CD8-positive, alpha-beta memory T cell (primary cell): ENCODE data around the gene DUSP2. TPM values are rescaled to one million over a fixed set of nuclear protein-coding genes. Genes with fewer than 3 reads are reported as not detected.
A peak's percentile ranks its signal among the peaks of the same experiment; 100 is the strongest.

Experiments used
- CTCF ChIA-PET: fragments of 350-600 bp; sonication (Branson Sonifier 250); formaldehyde crosslinking; loops from one replicate; lab custom pipeline; 2021; ENCODE audit warnings: antibody characterized with exemption; lab: Charles Lee
- POLR2A ChIA-PET: fragments of 350-600 bp; sonication (Branson Sonifier 250); formaldehyde crosslinking; loops from one replicate; lab custom pipeline; 2021; ENCODE audit warnings: antibody characterized with exemption; lab: Charles Lee
- DNase-seq, 5 donors: peaks; one replicate each; pipeline versions ENCODE4 v3.0.0 to v3.0.0-alpha.2; 2020 to 2022; ENCODE audit warnings: mixed read lengths in 1 of 5
- H3K27ac ChIP-seq: one replicate; pipeline ENCODE4 v1.7.0; 2013; ENCODE audit warnings: low read depth, mild to moderate bottlenecking, low read length, moderate library complexity
- H3K27me3 ChIP-seq: 2 replicates; pipeline ENCODE4 v1.7.0; 2013; ENCODE audit warnings: low read length, mild to moderate bottlenecking; ENCODE audit not compliant: insufficient read depth, poor library complexity, severe bottlenecking
- H3K36me3 ChIP-seq: 2 replicates; pipeline ENCODE4 v1.7.0; 2013; ENCODE audit warnings: mild to moderate bottlenecking, low read length, moderate library complexity; ENCODE audit not compliant: insufficient read depth
- H3K4me1 ChIP-seq: 2 replicates; pipeline ENCODE4 v1.7.0; 2013; ENCODE audit warnings: mild to moderate bottlenecking, low read length, moderate library complexity; ENCODE audit not compliant: insufficient read depth
- H3K4me3 ChIP-seq: 2 replicates; pipeline ENCODE4 v1.7.0; 2013; ENCODE audit warnings: mild to moderate bottlenecking, low read length
- H3K9me3 ChIP-seq: 2 replicates; pipeline ENCODE4 v1.7.0; 2013; ENCODE audit warnings: mild to moderate bottlenecking, low read length
- H3K27ac Mint-ChIP-seq, 8 donors: one replicate each; pipeline ENCODE4 v1.8.0; 2020 to 2021; ENCODE audit warnings: mixed read lengths in 8 of 8, mild to moderate bottlenecking in 6 of 8, inconsistent platforms in 3 of 8, moderate library complexity in 3 of 8
- H3K27me3 Mint-ChIP-seq, 2 donors: one replicate each; pipeline ENCODE4 v1.8.0; 2020 to 2021; ENCODE audit warnings: mixed read lengths in 2 of 2, mild to moderate bottlenecking in 1 of 2, moderate library complexity in 1 of 2
- H3K36me3 Mint-ChIP-seq, 3 donors: one replicate each; pipeline ENCODE4 v1.8.0; 2020 to 2021; ENCODE audit warnings: mixed read lengths in 3 of 3, inconsistent platforms in 1 of 3, mild to moderate bottlenecking in 1 of 3
- H3K4me1 Mint-ChIP-seq, 3 donors: one replicate each; pipeline ENCODE4 v1.8.0; 2020 to 2021; ENCODE audit warnings: mixed read lengths in 3 of 3, inconsistent platforms in 1 of 3, mild to moderate bottlenecking in 1 of 3
- H3K4me3 Mint-ChIP-seq, 7 donors: one replicate each; pipeline ENCODE4 v1.8.0; 2020 to 2021; ENCODE audit warnings: mixed read lengths in 7 of 7, mild to moderate bottlenecking in 6 of 7, moderate library complexity in 4 of 7, inconsistent platforms in 2 of 7
- H3K9me3 Mint-ChIP-seq, 5 donors: one replicate each; pipeline ENCODE4 v1.8.0; 2020 to 2022; ENCODE audit warnings: mixed read lengths in 5 of 5, mild to moderate bottlenecking in 3 of 5, moderate library complexity in 2 of 5, inconsistent platforms in 1 of 5
- polyA plus RNA-seq: library from polyadenylated mRNA; unstranded; fragments of 300-500 nt; fragmentation: Illumina TruSeq; gene quantifications from one replicate; pipeline ENCODE4 v1.2.3, GENCODE V29; 2021
- total RNA-seq, 2 experiments: library from RNA; stranded (reverse); gene quantifications; one replicate each; pipeline ENCODE4 v1.2.3, GENCODE V29; 2021

Gene DUSP2
- total and polyA plus RNA-seq, 3 experiments from 2014 or later: 214 to 518 (median 237) TPM

GRCh38 chr2:96181529-96181928 lies 36.3 kb upstream of the DUSP2 start:
- Histone ChIP-seq H3K4me3 (no peak overlapping the region), H3K4me1 (peaks cover 9% of the 10 kb centered on the region), H3K36me3 (peaks cover 13% of the 10 kb centered on the region), H3K27ac (no peak overlapping the region), H3K9me3 (no peaks in the 10 kb centered on the region), H3K27me3 (no peaks in the 10 kb centered on the region)
- Mint-ChIP-seq H3K27me3 (no peaks in the 10 kb centered on the region), H3K4me3 (no peak overlapping the region), H3K36me3 (peaks cover 0 to 29% (median 14%) of the 10 kb centered on the region in 3 donors), H3K27ac (peak overlapping the region in 3 of 8 donors; percentile 14 to 80 (median 75)), H3K4me1 (peaks cover 13 to 16% (median 14%) of the 10 kb centered on the region in 3 donors), H3K9me3 (no peaks in the 10 kb centered on the region)
- ChIA-PET CTCF (interaction anchor here (1.5 to 2.3 kb wide), 2 partner anchors 43 kb away, joined by 5 to 14 read pairs; partner anchors contain the start of gene ASTL), POLR2A (interaction anchor here (0.6 kb wide), 1 partner anchor 22 kb away, joined by 3 read pairs; no protein-coding TSS in a partner anchor)
- no peak for DNase-seq

DNA sequence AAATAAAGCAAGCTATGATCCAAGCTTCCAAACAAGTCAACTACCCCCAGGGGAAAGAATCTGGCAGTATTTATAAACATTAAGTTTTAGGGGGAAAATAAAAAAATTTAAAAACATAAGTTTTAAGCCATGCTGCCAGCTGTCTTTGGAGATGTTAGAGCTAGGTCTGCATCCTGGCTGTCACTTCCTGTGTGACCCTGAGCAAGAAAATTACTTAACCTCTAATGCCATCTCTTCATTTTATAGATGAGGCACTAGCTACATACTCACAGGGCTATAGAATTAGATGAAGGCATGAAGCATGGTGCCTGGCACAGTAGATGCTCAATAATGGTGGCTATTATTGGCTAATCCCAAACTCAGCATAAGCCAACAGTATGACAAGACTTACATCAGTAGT lies 35.3 kb upstream of the DUSP2 start:
- H3K27ac ChIP-seq: no peak overlapping the region
- Mint-ChIP-seq H3K36me3 (peaks cover 0 to 19% (median 11%) of the 10 kb centered on the region in 3 donors), H3K9me3 (no peaks in the 10 kb centered on the region), H3K27ac (peak overlapping the region in 2 of 8 donors; percentile 24 to 62), H3K4me1 (peaks cover 13 to 16% (median 14%) of the 10 kb centered on the region in 3 donors), H3K4me3 (no peak overlapping the region), H3K27me3 (no peaks in the 10 kb centered on the region)
- no peaks in the 10 kb centered on the region for H3K27me3 ChIP-seq
- ChIA-PET POLR2A (interaction anchor here (0.6 kb wide), 1 partner anchor 23 kb away, joined by 3 read pairs; no protein-coding TSS in a partner anchor), CTCF (interaction anchor here (0.6 to 1.5 kb wide), 3 partner anchors 42 to 677 kb away, joined by 3 to 5 read pairs (median 3); partner anchors contain the start of genes ANKRD39 and ASTL)
- H3K9me3 ChIP-seq: no peaks in the 10 kb centered on the region
- peaks cover 7% of the 10 kb centered on the region for H3K36me3 ChIP-seq
- H3K4me3 ChIP-seq: no peak overlapping the region
- peaks cover 9% of the 10 kb centered on the region for H3K4me1 ChIP-seq
- no peak for DNase-seq

DNA sequence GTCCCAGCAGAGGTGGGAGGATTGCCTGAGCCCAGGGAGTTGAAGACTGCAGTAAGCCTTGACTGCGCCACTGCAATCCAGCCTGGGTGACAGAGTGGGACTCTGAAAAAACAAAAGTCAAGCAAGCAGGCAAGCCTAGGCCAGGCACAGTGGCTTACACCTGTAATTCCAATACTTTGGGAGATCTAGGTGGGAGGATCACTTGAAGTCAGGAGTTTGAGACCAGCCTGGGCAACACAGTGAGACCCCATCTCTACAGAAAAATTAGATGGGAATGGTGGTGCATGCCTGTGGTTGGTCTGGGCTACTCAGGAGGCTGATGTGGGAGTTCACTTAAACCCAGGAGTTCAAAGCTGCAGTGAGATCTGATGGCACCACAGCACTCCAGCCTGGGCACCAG lies 34.8 kb upstream of the DUSP2 start:
- Mint-ChIP-seq H3K27me3 (no peaks in the 10 kb centered on the region), H3K36me3 (peaks cover 0 to 14% (median 6%) of the 10 kb centered on the region in 3 donors), H3K4me3 (no peak overlapping the region), H3K4me1 (peaks cover 13 to 16% (median 14%) of the 10 kb centered on the region in 3 donors), H3K9me3 (no peaks in the 10 kb centered on the region), H3K27ac (no peak overlapping the region)
- Histone ChIP-seq H3K4me1 (peaks cover 9% of the 10 kb centered on the region), H3K27ac (no peak overlapping the region), H3K9me3 (no peaks in the 10 kb centered on the region), H3K27me3 (no peaks in the 10 kb centered on the region), H3K36me3 (peaks cover 2% of the 10 kb centered on the region), H3K4me3 (no peak overlapping the region)
- POLR2A ChIA-PET: no interaction called here
- CTCF ChIA-PET: interaction anchor here (0.6 to 1.5 kb wide), 3 partner anchors 41 to 678 kb away, joined by 3 to 5 read pairs (median 3); partner anchors contain the start of genes ANKRD39 and ASTL
- no peak for DNase-seq

DNA sequence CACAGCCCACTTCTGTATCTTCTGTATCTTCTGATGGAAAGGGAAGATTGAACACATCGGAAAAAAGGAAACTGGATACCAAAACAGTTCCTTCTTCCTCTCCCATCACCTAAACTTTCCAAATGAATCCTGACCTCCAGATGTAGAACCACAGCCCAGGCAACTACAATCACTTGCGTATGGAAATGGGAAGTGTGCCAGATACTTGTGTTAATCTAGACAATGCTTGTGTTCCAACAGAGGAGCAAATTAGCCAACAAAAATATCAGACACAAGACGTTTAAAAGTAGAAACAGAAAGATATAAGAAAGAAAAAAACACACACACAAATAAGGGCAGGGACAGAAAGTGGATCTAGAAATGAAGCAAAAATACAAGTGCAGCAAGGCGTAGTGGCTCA lies 31.4 kb upstream of the DUSP2 start:
- no peaks in the 10 kb centered on the region for H3K27me3 ChIP-seq
- ChIA-PET POLR2A (no interaction called here), CTCF (interaction anchor here (2.9 to 8.4 kb wide), 2 partner anchors 13 to 35 kb away, joined by 33 to 385 read pairs; partner anchors contain the start of genes ASTL and DUSP2)
- no peak overlapping the region for H3K4me3 ChIP-seq
- H3K36me3 ChIP-seq: no peaks in the 10 kb centered on the region
- H3K4me3 Mint-ChIP-seq: no peak overlapping the region
- H3K27me3 Mint-ChIP-seq: peaks cover 0 to 1% of the 10 kb centered on the region in 2 donors
- no peaks in the 10 kb centered on the region for H3K36me3 Mint-ChIP-seq
- no peaks in the 10 kb centered on the region for H3K9me3 ChIP-seq
- H3K4me1 Mint-ChIP-seq: peaks cover 15 to 26% (median 18%) of the 10 kb centered on the region in 3 donors
- H3K27ac ChIP-seq: no peak overlapping the region
- DNase-seq: no peak
- no peaks in the 10 kb centered on the region for H3K9me3 Mint-ChIP-seq
- H3K4me1 ChIP-seq: peaks cover 16% of the 10 kb centered on the region
- H3K27ac Mint-ChIP-seq: no peak overlapping the region

DNA sequence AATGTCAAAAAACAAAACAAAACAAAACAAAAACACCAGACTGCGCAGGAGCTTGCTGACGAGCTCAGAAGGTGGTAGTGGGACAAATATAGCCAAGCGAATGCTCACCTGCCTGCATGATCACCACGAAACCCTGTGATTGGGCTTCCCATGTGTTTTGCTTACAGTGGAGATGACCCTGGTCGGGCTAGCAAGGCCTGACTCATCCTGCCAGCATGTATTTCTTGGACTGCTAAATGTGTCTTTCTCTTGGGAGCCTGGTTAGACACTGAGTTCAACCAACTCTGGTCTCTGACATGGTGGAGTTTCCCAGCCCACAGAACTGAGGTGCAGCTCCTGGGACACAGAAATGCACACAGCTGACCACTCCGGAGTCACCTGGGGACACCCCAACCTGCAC lies 30.7 kb upstream of the DUSP2 start:
- H3K27me3 ChIP-seq: no peaks in the 10 kb centered on the region
- no peaks in the 10 kb centered on the region for H3K9me3 ChIP-seq
- H3K27ac ChIP-seq: no peak overlapping the region
- no peak overlapping the region for H3K4me3 ChIP-seq
- no peak for DNase-seq
- ChIA-PET CTCF (interaction anchor here (1.9 to 8.4 kb wide), 5 partner anchors 9 to 66 kb away, joined by 5 to 385 read pairs (median 29); partner anchors contain the start of genes ASTL and DUSP2), POLR2A (interaction anchor here (0.9 to 2.4 kb wide), 3 partner anchors 31 to 53 kb away, joined by 3 to 37 read pairs (median 7); partner anchors contain the start of gene ASTL)
- H3K4me1 Mint-ChIP-seq: peaks cover 14 to 22% (median 15%) of the 10 kb centered on the region in 3 donors
- H3K9me3 Mint-ChIP-seq: no peaks in the 10 kb centered on the region
- H3K27me3 Mint-ChIP-seq: peaks cover 0 to 1% of the 10 kb centered on the region in 2 donors
- H3K4me3 Mint-ChIP-seq: no peak overlapping the region
- peaks cover 15% of the 10 kb centered on the region for H3K4me1 ChIP-seq
- H3K27ac Mint-ChIP-seq: no peak overlapping the region
- no peaks in the 10 kb centered on the region for H3K36me3 Mint-ChIP-seq
- no peaks in the 10 kb centered on the region for H3K36me3 ChIP-seq

DNA sequence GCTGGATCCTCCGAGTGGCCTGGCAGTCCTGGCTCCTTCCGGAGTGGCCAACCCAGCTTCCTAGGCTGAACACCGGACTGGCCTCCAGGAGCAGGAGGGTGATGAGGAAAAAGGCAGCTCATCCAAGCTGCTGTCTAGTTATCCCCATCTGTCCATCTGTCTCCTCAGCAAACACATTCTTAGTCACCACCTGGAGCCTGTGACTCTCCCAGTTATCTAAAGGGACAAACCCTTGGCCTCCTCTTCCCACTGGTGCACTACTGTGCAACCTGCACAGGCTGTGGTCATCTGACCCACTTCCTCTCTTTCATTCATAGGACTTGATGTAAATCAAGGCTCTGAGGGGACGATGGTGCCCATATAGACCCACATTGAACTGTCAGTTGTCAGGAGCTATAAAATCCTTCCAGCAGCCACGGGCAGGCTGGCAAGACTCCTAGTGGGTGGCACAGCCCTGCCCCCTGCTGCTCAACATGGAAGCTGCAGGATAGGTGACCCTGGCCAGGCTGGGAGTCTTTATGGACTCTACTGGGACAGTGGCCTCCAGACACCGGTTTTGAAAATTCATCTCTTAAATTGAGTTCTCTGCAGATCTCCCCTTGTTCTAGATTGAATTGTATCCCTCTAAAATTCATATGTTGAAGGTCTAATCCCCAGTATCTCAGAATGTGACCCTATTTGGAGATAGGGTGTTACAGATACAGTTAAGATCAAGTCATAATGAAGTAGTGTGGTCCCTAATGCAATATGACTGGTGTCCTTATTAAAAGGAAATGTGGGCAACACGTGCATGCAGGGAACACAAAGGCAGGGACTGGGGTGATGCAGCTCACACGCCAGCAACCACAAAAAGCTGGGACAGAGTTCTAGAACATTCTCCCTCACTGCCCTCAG lies 29.3 kb upstream of the DUSP2 start:
- H3K9me3 ChIP-seq: no peaks in the 10 kb centered on the region
- H3K36me3 ChIP-seq: no peaks in the 10 kb centered on the region
- Mint-ChIP-seq H3K36me3 (no peaks in the 10 kb centered on the region), H3K27me3 (peaks cover 0 to 1% of the 10 kb centered on the region in 2 donors), H3K27ac (peak overlapping the region in 7 of 8 donors; percentile 0 to 96 (median 83)), H3K4me1 (peaks cover 6 to 14% (median 7%) of the 10 kb centered on the region in 3 donors), H3K4me3 (peak overlapping the region in 1 of 7 donors; percentile 22), H3K9me3 (no peaks in the 10 kb centered on the region)
- DNase-seq: peak; percentile 73 to 88 (median 75)
- H3K4me3 ChIP-seq: no peak overlapping the region
- ChIA-PET POLR2A (interaction anchor here (0.6 to 2.4 kb wide), 8 partner anchors 21 to 182 kb away, joined by 3 to 37 read pairs (median 5); partner anchors contain the start of genes ADRA2B and ASTL), CTCF (interaction anchor here (0.6 to 8.4 kb wide), 33 partner anchors 8 to 185 kb away, joined by 3 to 385 read pairs (median 5); partner anchors contain the start of genes ADRA2B, ASTL, DUSP2 and STARD7)
- no peaks in the 10 kb centered on the region for H3K27me3 ChIP-seq
- H3K4me1 ChIP-seq: peaks cover 7% of the 10 kb centered on the region
- H3K27ac ChIP-seq: no peak overlapping the region

- ChIA-PET CTCF (interaction anchor here (1.8 to 8.4 kb wide), 2 partner anchors 9 to 30 kb away, joined by 6 to 385 read pairs; partner anchors contain the start of genes ASTL and DUSP2), POLR2A (no interaction called here)
- H3K4me3 ChIP-seq: no peak overlapping the region
- no peaks in the 10 kb centered on the region for H3K36me3 Mint-ChIP-seq
- no peak overlapping the region for H3K4me3 Mint-ChIP-seq
- H3K27me3 ChIP-seq: no peaks in the 10 kb centered on the region
- H3K27ac Mint-ChIP-seq: peak overlapping the region in 1 of 8 donors; percentile 61
- no peaks in the 10 kb centered on the region for H3K36me3 ChIP-seq
- H3K4me1 Mint-ChIP-seq: peaks cover 15 to 37% (median 18%) of the 10 kb centered on the region in 3 donors
- no peak for DNase-seq
- H3K27ac ChIP-seq: no peak overlapping the region
- H3K9me3 Mint-ChIP-seq: no peaks in the 10 kb centered on the region
- no peaks in the 10 kb centered on the region for H3K9me3 ChIP-seq
- peaks cover 7% of the 10 kb centered on the region for H3K4me1 ChIP-seq
- peaks cover 0 to 1% of the 10 kb centered on the region in 2 donors for H3K27me3 Mint-ChIP-seq
These were observed 26.6 kb upstream of the DUSP2 start for GRCh38 chr2:96171831-96172230.
